ENCODE results near the gene ITIH3. TPM values are rescaled to one million over a fixed set of nuclear protein-coding genes. Genes with fewer than 3 reads are reported as not detected.

ITIH3 gene
- total RNA-seq, 1 donor from 2014 or later, result 0.59 TPM

DNA sequence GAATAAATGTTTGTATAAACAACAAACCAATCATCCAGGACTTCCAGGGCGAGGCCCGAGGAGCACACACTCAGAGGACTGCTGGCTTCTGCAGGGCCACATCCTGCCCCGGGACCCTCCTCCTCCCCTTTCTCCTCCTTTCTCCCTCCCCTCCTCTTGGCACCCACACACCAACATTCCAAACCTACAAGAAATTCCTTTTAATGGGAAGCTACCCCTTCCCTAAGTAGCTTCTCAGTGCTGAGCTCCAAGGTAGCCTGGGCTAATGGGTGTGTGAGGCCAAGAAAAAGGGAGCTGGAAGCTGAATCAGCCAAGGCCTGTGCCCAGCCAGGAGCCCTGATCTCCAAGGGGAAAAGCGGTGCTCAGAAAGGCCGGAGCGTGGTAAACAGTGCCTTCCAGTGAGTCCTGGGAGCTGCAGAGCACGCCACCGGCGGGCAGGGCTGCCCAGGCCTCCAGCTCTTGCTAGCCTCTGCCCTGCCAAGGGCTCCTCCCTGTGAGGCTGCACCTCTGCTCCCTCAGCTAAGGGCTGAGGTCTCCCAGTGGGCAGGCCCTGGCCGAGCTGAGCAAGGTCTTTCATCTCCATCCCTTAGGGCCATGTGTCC, 3.9 kb downstream of the ITIH3 start:
- no peak overlapping the region for H3K27ac Mint-ChIP-seq (ENCODE audit: unreplicated experiment)
- peaks cover 25% of the 10 kb centered on the region for H3K4me1 Mint-ChIP-seq (ENCODE audit: unreplicated experiment)

DNA sequence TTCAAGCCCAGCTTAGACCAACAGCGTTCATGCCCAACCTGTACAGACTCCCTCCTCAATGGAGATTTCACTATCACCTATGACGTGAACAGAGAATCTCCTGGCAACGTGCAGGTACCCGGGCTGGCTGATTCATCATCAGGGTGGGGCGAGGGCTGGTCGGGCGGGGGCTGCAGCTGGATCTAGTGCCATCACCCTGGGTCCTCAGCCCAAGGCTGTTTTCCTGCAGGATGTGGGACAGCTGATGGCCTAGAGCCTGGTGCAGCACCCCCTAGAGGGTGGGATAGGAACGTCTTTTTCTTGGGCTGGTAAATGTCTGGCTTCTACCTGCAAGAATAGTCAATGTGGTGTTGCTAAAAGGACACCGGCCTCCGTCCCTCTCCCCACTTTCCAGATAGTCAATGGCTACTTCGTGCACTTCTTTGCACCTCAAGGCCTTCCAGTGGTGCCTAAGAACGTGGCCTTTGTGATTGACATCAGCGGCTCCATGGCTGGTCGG, 4.4 kb downstream of the ITIH3 start:
- no peaks in the 10 kb centered on the region for H3K36me3 Mint-ChIP-seq (ENCODE audit: unreplicated experiment)

More for the DNA sequence above, 3.9 kb downstream of the ITIH3 start:
- no peaks in the 10 kb centered on the region for H3K36me3 Mint-ChIP-seq (ENCODE audit: unreplicated experiment)
- H3K9me3 Mint-ChIP-seq (ENCODE audit: unreplicated experiment), result no peaks in the 10 kb centered on the region
- no peak overlapping the region for H3K4me3 Mint-ChIP-seq (ENCODE audit: unreplicated experiment)
- TF ChIP-seq, protein P1, sequence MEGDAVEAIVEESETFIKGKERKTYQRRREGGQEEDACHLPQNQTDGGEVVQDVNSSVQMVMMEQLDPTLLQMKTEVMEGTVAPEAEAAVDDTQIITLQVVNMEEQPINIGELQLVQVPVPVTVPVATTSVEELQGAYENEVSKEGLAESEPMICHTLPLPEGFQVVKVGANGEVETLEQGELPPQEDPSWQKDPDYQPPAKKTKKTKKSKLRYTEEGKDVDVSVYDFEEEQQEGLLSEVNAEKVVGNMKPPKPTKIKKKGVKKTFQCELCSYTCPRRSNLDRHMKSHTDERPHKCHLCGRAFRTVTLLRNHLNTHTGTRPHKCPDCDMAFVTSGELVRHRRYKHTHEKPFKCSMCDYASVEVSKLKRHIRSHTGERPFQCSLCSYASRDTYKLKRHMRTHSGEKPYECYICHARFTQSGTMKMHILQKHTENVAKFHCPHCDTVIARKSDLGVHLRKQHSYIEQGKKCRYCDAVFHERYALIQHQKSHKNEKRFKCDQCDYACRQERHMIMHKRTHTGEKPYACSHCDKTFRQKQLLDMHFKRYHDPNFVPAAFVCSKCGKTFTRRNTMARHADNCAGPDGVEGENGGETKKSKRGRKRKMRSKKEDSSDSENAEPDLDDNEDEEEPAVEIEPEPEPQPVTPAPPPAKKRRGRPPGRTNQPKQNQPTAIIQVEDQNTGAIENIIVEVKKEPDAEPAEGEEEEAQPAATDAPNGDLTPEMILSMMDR (IDR thresholded peaks at IDR 0.05), result no peak
- no peaks in the 10 kb centered on the region for H3K27me3 Mint-ChIP-seq (ENCODE audit: unreplicated experiment)
- no peak for DNase-seq (ENCODE audit: extremely low spot score, unreplicated experiment)

DNA sequence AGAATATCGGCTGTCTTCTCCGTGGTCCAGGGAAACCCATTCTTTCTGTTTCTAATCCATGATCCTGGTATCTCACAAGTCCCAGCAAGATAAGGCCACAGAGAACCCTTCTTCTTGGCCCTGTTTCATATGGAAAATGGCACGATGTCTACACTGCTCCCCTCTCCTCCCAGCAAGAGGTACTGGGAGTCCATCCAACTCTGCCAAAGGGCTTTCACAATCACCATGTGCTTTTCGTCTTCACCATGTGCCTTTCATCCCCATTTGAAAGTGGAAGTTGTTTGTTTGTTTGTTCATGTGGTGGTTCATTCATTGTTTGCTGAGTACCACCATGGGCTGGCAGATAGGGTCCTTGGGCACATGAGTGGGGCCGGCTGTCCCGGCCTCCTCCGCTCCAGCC, 5.5 kb downstream of the ITIH3 start:
- Mint-ChIP-seq H3K27me3 (ENCODE audit: unreplicated experiment) (no peaks in the 10 kb centered on the region), H3K9me3 (ENCODE audit: unreplicated experiment) (no peaks in the 10 kb centered on the region), H3K4me1 (ENCODE audit: unreplicated experiment) (peaks cover 16% of the 10 kb centered on the region), H3K36me3 (ENCODE audit: unreplicated experiment) (no peaks in the 10 kb centered on the region), H3K27ac (ENCODE audit: unreplicated experiment) (no peak overlapping the region), H3K4me3 (ENCODE audit: unreplicated experiment) (no peak overlapping the region)
- no peak for DNase-seq (ENCODE audit: extremely low spot score, unreplicated experiment)
- TF ChIP-seq, protein P1 (IDR thresholded peaks at IDR 0.05), result no peak

More for the DNA sequence above, 4.4 kb downstream of the ITIH3 start:
- no peaks in the 10 kb centered on the region for H3K9me3 Mint-ChIP-seq (ENCODE audit: unreplicated experiment)
- no peaks in the 10 kb centered on the region for H3K27me3 Mint-ChIP-seq (ENCODE audit: unreplicated experiment)
- DNase-seq (ENCODE audit: extremely low spot score, unreplicated experiment), result no peak
- H3K27ac Mint-ChIP-seq (ENCODE audit: unreplicated experiment), result no peak overlapping the region
- peaks cover 24% of the 10 kb centered on the region for H3K4me1 Mint-ChIP-seq (ENCODE audit: unreplicated experiment)
- TF ChIP-seq, protein P1 (IDR thresholded peaks at IDR 0.05), result peak; percentile 40
- no peak overlapping the region for H3K4me3 Mint-ChIP-seq (ENCODE audit: unreplicated experiment)

DNA sequence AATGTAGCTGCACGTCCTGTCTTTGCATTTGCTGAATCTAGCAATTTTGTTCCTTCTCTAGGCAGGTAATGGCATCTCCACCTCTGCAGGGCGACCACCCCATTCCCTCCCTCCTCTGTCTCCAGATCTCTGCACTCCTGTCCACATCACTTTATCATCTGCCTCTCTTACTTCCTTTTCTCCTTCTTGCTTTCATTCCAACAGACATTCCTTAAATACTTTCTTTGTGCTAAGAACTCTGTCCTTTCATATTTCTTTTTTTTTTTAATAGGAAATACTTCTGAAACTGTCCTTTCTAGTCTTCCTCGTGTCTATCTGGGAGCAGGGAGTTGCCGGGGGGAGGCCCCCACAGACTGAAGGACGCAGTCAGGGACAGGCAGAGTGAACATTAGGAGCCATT, 7.2 kb downstream of the ITIH3 start:
- Mint-ChIP-seq H3K4me1 (ENCODE audit: unreplicated experiment) (peaks cover 16% of the 10 kb centered on the region), H3K36me3 (ENCODE audit: unreplicated experiment) (no peaks in the 10 kb centered on the region), H3K27ac (ENCODE audit: unreplicated experiment) (peak overlapping the region; percentile 28), H3K27me3 (ENCODE audit: unreplicated experiment) (no peaks in the 10 kb centered on the region), H3K9me3 (ENCODE audit: unreplicated experiment) (no peaks in the 10 kb centered on the region), H3K4me3 (ENCODE audit: unreplicated experiment) (no peak overlapping the region)
- no peak for DNase-seq (ENCODE audit: extremely low spot score, unreplicated experiment)
- TF ChIP-seq, protein P1 (IDR thresholded peaks at IDR 0.05), result no peak

DNA sequence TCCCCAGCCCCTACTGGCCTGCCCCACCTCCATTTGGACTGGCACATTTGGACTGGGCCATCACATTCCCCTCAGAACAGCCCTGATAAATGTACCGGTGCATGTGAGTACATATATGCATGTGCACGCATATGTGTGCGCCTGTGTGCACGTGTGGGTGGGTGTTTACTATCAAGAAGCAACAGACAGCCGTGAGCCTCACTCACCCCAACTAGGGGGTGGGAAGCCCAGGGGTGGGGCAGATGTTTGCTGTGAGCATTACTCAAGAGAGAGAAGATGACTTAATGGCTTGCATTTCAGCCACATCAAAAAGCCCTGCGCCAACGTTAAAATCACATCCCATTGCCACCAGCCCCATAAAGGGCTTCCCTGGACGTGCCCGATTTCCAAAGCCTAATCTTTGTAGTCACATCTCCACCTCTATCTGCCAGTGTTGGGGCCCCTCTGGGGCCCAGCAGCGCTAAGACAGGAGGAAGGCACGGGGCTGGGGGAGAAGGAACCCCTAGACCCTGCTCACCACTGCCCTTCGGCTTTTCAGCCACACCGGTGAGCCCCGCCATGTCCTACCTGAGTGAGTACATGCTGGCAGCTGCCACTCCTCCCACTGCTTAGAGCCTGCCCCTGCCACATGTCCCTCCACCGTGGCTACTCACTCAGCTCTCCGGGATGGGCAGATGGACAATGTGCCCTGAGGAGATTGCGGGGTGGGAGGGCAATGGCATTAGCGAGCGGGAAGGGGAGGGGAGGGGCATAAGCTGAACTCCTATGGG, 10.9 kb downstream of the ITIH3 start:
- H3K27ac Mint-ChIP-seq (ENCODE audit: unreplicated experiment), result no peak overlapping the region
- H3K4me1 Mint-ChIP-seq (ENCODE audit: unreplicated experiment), result peaks cover 13% of the 10 kb centered on the region
- DNase-seq (ENCODE audit: extremely low spot score, unreplicated experiment), result no peak
- H3K4me3 Mint-ChIP-seq (ENCODE audit: unreplicated experiment), result no peak overlapping the region
- no peaks in the 10 kb centered on the region for H3K9me3 Mint-ChIP-seq (ENCODE audit: unreplicated experiment)
- TF ChIP-seq, protein P1 (IDR thresholded peaks at IDR 0.05), result no peak
- H3K27me3 Mint-ChIP-seq (ENCODE audit: unreplicated experiment), result peaks cover 3% of the 10 kb centered on the region
- H3K36me3 Mint-ChIP-seq (ENCODE audit: unreplicated experiment), result no peaks in the 10 kb centered on the region

Measured in osteocyte (in vitro differentiated cells).